ENCODE results near the gene ATP13A5. TPM values are rescaled to one million over a fixed set of nuclear protein-coding genes. Genes with fewer than 3 reads are reported as not detected.

ATP13A5 gene
- total RNA-seq, 2 experiments from 2014 or later = not detected

GRCh38 chr3:193372783-193373182 is 5.8 kb downstream of the ATP13A5 start:
- no peak overlapping the region for H2AFZ ChIP-seq (ENCODE audit: low read length)
- BruUV-seq (replicated peaks) = no TSS peak
- H3K4me2 ChIP-seq (ENCODE audit: low read length) = no peak overlapping the region
- DNase-seq (ENCODE audit: low spot score) = no peak
- ChIA-PET POLR2A (interaction anchor here (1.0 kb wide), 1 partner anchor 8 kb away, joined by 3 read pairs; no protein-coding TSS in a partner anchor), CTCF (ENCODE audit: unreplicated experiment) (no interaction called here)
- no peaks in the 10 kb centered on the region for H3K9me3 ChIP-seq (ENCODE audit: low read length)
- intact Hi-C loops (cut with micrococcal nuclease; ENCODE audit: unreplicated experiment) = no loop called here
- H3K4me1 ChIP-seq (ENCODE audit: insufficient read depth, low read length, poor library complexity, severe bottlenecking) = no peaks in the 10 kb centered on the region
- no peaks in the 10 kb centered on the region for H4K20me1 ChIP-seq (ENCODE audit: insufficient read depth, low read length)
- H3K79me2 ChIP-seq (ENCODE audit: insufficient read depth, low read depth, low read length) = no peaks in the 10 kb centered on the region
- no peak overlapping the region for H3K27ac ChIP-seq (ENCODE audit: low read depth, low read length, poor library complexity, severe bottlenecking)
- TF ChIP-seq EZH2phosphoT487 (IDR thresholded peaks at IDR 0.05; ENCODE audit: borderline replicate concordance, low read depth, low read length) (no peak), CTCF (conservative IDR thresholded peaks at IDR 0.05; ENCODE audit: low read length) (no peak)
- H3K9me2 ChIP-seq (ENCODE audit: insufficient read depth, low read length) = no peaks in the 10 kb centered on the region
- no peak overlapping the region for H3K4me3 ChIP-seq (ENCODE audit: low read depth, low read length, poor library complexity, severe bottlenecking)
- H3K36me3 ChIP-seq (ENCODE audit: insufficient read depth, low read length) = no peaks in the 10 kb centered on the region

GRCh38 chr3:193367868-193368267 is 10.7 kb downstream of the ATP13A5 start:
- BruUV-seq (replicated peaks) = no TSS peak
- Histone ChIP-seq H2AFZ (ENCODE audit: low read length) (no peak overlapping the region), H3K36me3 (ENCODE audit: insufficient read depth, low read length) (no peaks in the 10 kb centered on the region), H3K9me2 (ENCODE audit: insufficient read depth, low read length) (no peaks in the 10 kb centered on the region), H3K4me2 (ENCODE audit: low read length) (no peak overlapping the region), H3K9me3 (ENCODE audit: low read length) (no peaks in the 10 kb centered on the region), H3K79me2 (ENCODE audit: insufficient read depth, low read depth, low read length) (no peaks in the 10 kb centered on the region), H3K4me1 (ENCODE audit: insufficient read depth, low read length, poor library complexity, severe bottlenecking) (no peaks in the 10 kb centered on the region), H3K4me3 (ENCODE audit: low read depth, low read length, poor library complexity, severe bottlenecking) (no peak overlapping the region), H4K20me1 (ENCODE audit: insufficient read depth, low read length) (no peaks in the 10 kb centered on the region), H3K27ac (ENCODE audit: low read depth, low read length, poor library complexity, severe bottlenecking) (no peak overlapping the region)
- no peak for DNase-seq (ENCODE audit: low spot score)
- POLR2A ChIA-PET = no interaction called here
- TF ChIP-seq CTCF (conservative IDR thresholded peaks at IDR 0.05; ENCODE audit: low read length) (no peak), EZH2phosphoT487 (IDR thresholded peaks at IDR 0.05; ENCODE audit: borderline replicate concordance, low read depth, low read length) (no peak)
- intact Hi-C loops (cut with micrococcal nuclease; ENCODE audit: unreplicated experiment) = no loop called here
- CTCF ChIA-PET (ENCODE audit: unreplicated experiment) = no interaction called here

GRCh38 chr3:193357291-193357690 is 21.3 kb downstream of the ATP13A5 start:
- Histone ChIP-seq H2AFZ (ENCODE audit: low read length) (no peak overlapping the region), H3K36me3 (ENCODE audit: insufficient read depth, low read length) (no peaks in the 10 kb centered on the region), H3K4me1 (ENCODE audit: insufficient read depth, low read length, poor library complexity, severe bottlenecking) (no peaks in the 10 kb centered on the region), H3K79me2 (ENCODE audit: insufficient read depth, low read depth, low read length) (no peaks in the 10 kb centered on the region), H3K4me3 (ENCODE audit: low read depth, low read length, poor library complexity, severe bottlenecking) (no peak overlapping the region), H3K27ac (ENCODE audit: low read depth, low read length, poor library complexity, severe bottlenecking) (no peak overlapping the region), H3K4me2 (ENCODE audit: low read length) (no peak overlapping the region), H3K9me3 (ENCODE audit: low read length) (no peaks in the 10 kb centered on the region), H4K20me1 (ENCODE audit: insufficient read depth, low read length) (no peaks in the 10 kb centered on the region), H3K9me2 (ENCODE audit: insufficient read depth, low read length) (no peaks in the 10 kb centered on the region)
- no peak for DNase-seq (ENCODE audit: low spot score)
- no peak for TF ChIP-seq CTCF (conservative IDR thresholded peaks at IDR 0.05; ENCODE audit: low read length)
- TF ChIP-seq EZH2phosphoT487 (IDR thresholded peaks at IDR 0.05; ENCODE audit: borderline replicate concordance, low read depth, low read length) = no peak
- ChIA-PET CTCF (ENCODE audit: unreplicated experiment) (no interaction called here), POLR2A (no interaction called here)
- intact Hi-C loops (cut with micrococcal nuclease; ENCODE audit: unreplicated experiment) = no loop called here
- no TSS peak for BruUV-seq (replicated peaks)
